GM19023 (cell line): ENCODE measurements around the gene REL.
A peak's percentile ranks its signal among the peaks of the same experiment; 100 is the strongest.
"Not testable (repeated sequence)": the region's sequence is repeated elsewhere in the genome, so short reads cannot be mapped to it uniquely, and the experiment has no call there.

Experiments
- ATAC-seq: cut with Tn5 transposase; IDR thresholded peaks from one replicate; pipeline ENCODE4 v1.9.1; 2021; ENCODE audit warnings: mild to moderate bottlenecking, moderate library complexity; ENCODE audit not compliant: unreplicated experiment

Gene REL

DNA sequence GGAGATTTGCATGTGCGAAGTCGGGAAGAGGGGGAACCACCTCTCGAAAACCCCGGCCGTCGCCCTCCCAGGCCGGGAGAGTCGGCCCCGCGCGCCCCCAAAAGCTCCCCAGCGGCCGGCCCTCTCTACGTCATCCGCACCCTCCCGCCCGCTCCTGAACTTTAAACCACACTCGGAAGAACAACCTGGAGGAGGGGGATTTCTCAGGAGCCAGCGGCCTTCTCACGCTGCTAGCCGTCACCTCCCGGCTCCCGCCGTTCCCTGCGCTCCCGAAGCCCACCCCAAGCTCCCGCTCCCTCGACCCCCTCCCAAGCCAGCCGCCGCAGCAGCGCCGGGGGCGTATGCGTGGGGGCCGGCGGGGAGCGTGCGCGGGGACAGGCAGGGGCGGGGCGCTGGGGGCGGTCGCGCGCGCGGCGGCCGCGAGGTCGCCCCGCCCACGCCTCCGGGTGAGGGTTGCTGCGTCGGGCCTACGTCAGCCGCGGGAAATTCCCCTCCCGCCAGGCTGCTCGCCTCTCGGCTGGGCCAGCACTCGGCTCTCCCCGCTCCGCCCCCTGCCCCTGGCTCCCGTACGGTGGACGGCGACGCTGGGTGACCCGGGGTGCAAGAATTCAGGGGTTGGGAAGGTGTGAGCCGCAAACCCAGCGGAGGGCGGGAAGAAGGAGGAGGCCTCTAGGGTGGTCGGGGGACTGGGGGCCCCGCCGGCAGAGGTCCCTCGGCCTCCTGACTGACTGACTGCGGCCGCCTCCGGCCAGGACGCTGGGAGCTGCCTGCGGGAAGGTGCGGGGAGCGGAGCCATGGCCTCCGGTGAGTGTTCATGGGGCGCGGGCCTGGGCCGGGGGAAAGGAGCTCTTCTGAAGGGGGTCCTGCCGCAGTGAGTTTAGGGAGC, at the start of gene REL:
REL (plus strand) TSS at position 528 of the 886 bp plus-strand sequence; CDS start at position 795, 267 bp downstream.
- peak; percentile 89 for ATAC-seq

DNA sequence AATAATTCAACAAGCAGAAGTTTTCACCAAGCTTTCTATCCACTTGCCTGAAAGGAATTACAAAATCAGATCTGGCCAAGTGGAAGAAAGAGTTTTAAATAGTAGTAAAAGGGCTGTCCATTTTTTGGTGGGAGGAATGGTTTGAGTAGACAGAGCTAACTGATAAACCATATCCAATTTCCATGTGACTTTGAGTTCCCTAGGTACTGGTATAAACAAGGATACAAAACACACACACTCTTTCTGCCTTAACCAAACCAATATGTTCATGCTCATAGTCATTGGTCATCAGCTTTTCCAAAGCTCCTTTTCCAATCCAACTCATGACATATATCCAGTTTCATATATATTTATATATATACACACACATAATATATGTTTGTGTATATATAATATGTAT, 49.5 kb upstream of the REL start:
- ATAC-seq = no peak

DNA sequence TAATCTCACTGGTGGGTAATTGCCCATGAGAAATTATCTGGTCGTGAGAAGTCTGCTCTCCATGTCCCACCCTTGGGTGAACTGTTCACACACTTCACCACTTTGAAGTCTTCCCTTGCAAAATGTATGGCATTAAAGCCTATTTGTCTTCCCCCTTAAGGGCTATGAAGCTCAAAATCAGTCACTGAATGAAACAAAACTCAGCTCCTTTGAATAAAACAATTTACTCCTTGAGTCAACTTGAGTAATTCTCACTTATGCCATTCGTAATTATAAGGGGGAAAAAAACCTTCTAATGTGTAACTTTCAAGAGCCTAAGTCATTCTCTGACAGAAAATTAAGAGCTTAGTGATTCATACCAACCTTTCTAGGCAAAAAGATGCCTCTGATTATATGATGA, 48.8 kb upstream of the REL start:
- no peak for ATAC-seq

DNA sequence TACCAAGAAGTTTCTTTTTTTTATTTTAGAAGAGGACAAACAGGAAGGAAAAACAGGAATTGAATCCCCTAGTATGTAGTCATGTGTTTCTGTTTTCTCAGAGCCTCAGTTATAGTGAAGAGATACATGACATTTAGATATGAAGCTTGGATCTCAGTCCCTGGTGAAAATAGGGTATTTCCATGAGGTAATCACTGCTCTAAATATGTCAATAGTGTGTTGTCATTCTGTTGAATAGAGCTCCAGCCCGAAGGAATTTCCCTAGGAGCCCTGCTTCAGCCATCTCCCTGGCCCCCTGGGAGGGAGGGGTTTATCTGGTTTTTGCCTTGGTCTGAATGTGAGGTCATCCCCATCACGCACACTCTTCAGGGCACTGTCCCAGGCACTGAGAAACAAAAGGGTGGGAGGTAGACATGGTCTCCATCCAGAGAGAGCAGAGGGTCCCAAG, 47.1 kb upstream of the REL start:
- ATAC-seq = no peak

DNA sequence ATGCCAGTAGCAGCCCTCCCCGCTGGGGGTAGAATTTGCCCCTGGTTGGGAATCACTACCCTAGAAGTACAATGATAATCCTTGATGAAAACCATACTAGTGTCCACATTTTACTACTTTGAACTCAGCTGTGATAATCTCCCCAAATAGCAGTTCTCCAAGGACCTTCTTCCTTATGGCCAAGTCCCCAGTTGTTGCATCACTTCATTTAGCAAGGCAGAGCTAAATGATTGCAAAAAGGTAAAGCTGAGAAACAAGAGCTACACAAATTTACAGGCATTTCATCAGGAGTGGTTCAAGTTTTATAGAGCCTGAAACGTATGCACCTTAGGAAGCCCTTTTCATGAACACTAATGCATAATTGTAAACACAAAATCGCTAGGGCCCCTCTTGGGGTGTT, 44.9 kb upstream of the REL start:
- no peak for ATAC-seq

GRCh38 chr2:60837123-60837522, 44.3 kb upstream of the REL start:
- ATAC-seq = no peak

DNA sequence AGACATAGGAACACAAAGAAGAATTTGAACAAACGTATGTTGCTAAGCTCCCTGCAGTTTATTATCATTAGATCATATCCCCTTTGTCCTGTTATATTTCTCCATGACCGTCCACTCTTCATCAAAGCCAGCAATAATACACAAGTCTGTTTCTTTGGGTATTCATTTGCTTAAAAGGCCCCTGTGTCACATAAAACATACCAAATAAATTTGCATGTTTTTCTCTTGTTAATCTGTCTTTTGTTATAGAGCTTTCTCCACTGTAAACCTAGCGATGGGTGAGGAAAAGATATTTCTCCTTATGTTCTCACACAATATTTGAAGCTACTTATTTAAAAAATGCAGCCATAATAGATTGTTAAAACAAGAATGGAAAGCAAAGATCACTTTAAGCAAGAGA, 42.9 kb upstream of the REL start:
- ATAC-seq = no peak

DNA sequence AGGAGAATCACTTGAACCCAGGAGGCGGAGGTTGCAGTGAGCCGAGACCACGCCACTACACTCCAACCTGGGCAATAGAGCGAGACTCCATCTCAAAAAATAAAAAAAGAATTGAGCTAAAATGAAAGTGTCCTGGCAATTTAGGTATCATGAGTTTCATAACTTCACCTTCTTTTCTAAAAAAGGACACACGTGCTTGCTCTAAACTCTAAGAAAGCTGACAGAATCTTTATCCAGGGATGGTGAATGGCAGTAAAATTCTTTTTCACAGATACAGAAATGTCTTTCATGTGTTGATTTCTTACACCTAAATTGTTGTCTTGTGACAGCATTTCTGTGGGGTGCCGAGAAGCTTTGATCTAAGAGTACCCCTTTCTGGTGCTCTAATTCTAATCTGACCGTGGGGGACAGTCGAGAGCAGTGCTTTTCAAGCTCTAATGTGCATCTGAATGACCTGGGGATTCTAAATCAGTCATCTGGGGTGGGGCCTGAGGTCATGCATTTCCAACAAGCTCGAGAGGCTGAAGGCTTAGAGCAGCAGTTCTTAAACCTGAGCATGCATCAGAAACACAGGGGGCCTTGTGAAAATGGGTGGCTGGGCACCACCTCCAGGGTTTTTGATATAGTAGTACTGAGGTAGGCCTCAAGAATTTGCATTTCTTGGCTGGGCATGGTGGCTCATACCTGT, 42.1 kb upstream of the REL start:
- peak; percentile 63 for ATAC-seq

- peak; percentile 47 for ATAC-seq
Observed at GRCh38 chr2:60840880-60841279, 40.5 kb upstream of the REL start.

- ATAC-seq = no peak
Observed at GRCh38 chr2:60843006-60843405, 38.4 kb upstream of the REL start.

GRCh38 chr2:60844105-60844504, 37.3 kb upstream of the REL start:
- ATAC-seq = no peak

DNA sequence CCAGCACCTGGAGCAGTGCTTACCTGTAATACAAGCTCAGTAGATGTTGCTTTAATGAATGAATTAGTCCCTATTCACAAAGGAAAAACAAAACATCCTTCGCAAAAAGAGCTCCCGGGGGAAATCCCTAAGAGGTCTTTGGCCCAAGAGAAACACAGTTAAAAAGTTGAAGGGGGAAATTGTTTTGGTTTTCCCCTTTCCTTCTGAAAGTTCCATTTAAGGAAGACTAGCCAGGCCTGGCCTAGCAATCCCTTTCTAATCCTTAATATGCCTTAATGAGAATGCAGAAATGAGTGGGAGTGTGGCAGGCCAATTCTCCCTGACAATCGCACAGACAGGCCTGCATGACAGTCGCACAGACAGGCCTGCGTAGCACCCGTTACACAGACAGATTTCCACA, 33.5 kb upstream of the REL start:
- ATAC-seq = no peak

DNA sequence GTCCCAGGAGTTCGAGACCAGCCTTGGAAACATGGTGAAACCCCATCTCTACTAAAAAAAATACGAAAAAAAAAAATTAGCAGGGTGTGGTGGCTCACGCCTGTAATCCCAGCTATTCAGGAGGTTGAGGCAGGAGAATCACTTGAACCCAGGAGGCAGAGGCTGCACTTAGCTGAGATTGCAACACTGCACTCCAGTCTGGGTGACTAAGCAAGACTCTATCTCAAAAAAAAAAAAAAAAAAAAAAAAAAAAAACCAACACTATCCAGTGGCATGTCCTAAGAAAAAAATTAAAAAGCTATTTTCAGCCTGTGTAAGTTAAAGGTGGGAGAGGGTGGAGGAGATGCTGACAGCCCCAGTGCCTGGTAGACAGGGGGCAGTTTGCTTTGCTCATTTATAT, 32.2 kb upstream of the REL start:
- no peak for ATAC-seq

- no peak for ATAC-seq
Observed at GRCh38 chr2:60852282-60852860, 29.0 kb upstream of the REL start.

DNA sequence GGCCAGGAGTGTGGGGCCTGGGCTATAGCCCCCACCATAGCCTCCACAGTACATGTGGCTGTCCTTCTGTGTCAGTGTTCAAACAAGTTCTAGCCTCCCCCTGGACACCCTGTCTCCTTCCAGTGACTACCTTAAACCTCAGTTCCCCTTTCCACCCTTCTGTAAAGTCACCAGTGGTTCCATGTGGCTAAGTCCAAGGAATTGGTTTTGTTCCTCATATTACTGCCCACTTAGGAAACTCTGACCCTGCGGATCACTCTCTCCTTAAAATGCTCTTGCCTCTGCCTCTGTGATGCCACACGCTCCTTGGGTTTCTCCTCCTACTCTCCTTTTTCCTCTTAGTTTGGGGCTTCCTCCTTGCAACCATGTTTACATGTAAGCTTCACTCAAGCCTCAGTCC, 27.8 kb upstream of the REL start:
- ATAC-seq = no peak

- no peak for ATAC-seq
Observed at GRCh38 chr2:60855989-60856669, 25.2 kb upstream of the REL start.

DNA sequence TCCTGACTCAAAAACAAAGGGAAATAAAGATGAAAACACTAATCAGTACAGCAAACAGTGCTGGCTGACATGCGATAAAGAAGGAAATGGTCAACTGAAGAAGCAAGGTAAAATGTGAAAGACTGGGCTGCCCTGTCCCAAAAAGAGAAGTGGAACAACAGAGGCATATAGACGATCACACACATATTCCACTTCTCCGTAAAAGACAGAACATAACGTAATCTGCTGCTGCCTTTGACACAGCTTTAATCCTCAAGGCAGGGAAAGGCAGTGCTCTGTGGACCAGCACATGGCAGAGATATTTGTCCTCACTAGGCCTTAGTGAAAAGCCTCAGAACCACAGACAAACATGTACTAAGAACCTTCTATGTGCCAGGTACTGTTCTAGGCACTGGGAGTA, 24.3 kb upstream of the REL start:
- no peak for ATAC-seq

- ATAC-seq = no peak
Observed at GRCh38 chr2:60858897-60859311, 22.5 kb upstream of the REL start.

DNA sequence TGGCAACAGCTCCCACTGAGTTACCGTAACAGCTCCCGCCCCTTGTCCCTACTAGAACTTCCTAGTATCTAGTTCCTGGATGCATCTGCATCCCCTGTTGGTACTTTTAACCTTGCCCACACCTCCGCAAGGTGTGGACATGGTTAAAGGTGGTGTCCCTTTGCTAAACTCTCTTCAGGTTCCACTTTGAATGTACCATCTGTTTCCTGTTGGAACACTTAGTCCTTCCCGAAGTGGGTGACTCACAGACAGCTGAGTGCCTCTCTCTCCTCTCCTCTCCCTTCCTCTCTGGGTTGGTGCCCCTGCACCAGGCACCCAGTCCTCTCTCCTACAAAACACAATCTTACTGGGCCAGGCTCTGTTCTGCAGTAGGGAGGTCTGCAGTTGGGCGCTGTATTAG, 19.6 kb upstream of the REL start:
- ATAC-seq = no peak

DNA sequence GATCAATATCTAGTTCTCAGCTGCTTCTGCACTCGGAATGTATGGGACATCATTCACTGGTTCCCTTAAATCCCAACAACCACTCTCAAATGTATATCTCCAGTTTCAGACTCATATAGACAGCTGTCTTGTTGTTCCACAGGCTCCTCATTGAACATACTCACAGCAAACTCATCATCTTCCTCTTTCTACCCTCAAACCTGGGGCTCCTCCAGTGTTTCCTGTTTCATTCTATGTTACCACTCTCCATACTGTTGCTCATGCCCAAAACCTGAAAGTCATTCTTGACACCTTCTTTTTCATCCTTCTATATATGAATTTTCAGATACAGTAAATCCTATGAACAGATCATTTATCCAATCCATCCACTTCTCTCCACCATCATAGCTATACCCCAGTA, 18.7 kb upstream of the REL start:
- ATAC-seq = no peak

DNA sequence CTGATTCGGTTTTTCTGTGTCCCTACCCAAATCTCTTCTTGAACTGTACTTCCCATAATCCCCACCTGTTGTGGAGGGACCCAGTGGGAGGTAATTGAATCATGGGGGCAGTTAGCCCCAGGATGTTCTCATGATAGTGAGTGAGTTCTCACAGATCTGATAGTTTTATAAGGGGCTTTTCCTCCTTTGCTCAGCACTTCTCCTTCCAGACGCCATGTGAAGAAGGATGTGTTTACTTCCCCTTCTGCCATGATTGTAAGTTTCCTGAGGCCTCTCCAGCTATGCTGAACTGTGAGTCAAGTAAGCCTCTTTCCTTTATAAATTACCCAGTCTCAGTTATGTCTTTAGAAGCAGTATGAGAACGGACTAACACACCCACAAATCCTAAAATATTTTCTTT, 16.0 kb upstream of the REL start:
- not testable (repeated sequence) for ATAC-seq
